SIG-M5 (cell line): Measurements from ENCODE around the gene TTC39B.

Experiments
- DNase-seq: peaks from one replicate; lab custom pipeline; 2025; lab: John Stamatoyannopoulos, UW

The TTC39B gene

GRCh38 chr9:15132091-15132490 is 174.9 kb downstream of the TTC39B start:
- DNase-seq, result no peak

GRCh38 chr9:15131094-15131493 is 175.9 kb downstream of the TTC39B start:
- no peak for DNase-seq

GRCh38 chr9:15127831-15128230 is 179.2 kb downstream of the TTC39B start:
- no peak for DNase-seq

- no peak for DNase-seq
Measured at GRCh38 chr9:15121630-15122029, 185.4 kb downstream of the TTC39B start.

GRCh38 chr9:15116130-15116580 is 190.9 kb downstream of the TTC39B start:
- DNase-seq, result no peak

- DNase-seq, result no peak
Measured at GRCh38 chr9:15115702-15116101, 191.3 kb downstream of the TTC39B start.

GRCh38 chr9:15115041-15115440 is 192.0 kb downstream of the TTC39B start:
- no peak for DNase-seq
